NB4 (cell line): ENCODE results near the gene UQCR11.

Experiments
- MYC ChIP-seq: IDR thresholded peaks from 2 replicates; pipeline ENCODE4 v1.6.1; 2011; ENCODE audit warnings: low read depth, low read length
- POLR2A ChIP-seq: IDR thresholded peaks from 2 replicates; pipeline ENCODE4 v1.6.1; 2011; ENCODE audit warnings: mild to moderate bottlenecking; ENCODE audit not compliant: insufficient read length; ENCODE audit errors: extremely low read depth
- TF ChIP-seq, protein P1 (sequence below): IDR thresholded peaks from one replicate; pipeline ENCODE4 v1.5.1; 2012; ENCODE audit warnings: low read depth, low read length

DNA sequence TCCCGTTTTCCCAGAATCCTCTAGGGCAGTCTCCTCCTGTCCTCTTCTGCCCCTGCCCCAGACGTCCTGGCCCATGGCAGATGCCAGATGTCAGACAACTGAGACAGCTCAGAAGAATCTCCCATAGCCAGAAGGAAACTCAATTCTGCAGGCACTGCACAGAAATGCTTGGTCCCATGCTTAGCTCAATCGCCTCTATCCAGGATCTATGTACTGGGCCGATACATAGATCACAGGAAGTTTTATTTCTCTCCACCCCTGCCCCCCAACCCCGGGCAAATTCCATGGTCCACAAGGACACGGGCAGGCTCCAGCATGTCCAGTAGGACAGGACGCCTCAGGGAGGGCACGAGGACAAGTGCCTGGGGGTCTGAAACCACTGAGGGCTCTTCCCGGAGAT, 17.4 kb downstream of the UQCR11 start:
- TF ChIP-seq MYC (no peak), POLR2A (no peak)
- TF ChIP-seq, protein P1, sequence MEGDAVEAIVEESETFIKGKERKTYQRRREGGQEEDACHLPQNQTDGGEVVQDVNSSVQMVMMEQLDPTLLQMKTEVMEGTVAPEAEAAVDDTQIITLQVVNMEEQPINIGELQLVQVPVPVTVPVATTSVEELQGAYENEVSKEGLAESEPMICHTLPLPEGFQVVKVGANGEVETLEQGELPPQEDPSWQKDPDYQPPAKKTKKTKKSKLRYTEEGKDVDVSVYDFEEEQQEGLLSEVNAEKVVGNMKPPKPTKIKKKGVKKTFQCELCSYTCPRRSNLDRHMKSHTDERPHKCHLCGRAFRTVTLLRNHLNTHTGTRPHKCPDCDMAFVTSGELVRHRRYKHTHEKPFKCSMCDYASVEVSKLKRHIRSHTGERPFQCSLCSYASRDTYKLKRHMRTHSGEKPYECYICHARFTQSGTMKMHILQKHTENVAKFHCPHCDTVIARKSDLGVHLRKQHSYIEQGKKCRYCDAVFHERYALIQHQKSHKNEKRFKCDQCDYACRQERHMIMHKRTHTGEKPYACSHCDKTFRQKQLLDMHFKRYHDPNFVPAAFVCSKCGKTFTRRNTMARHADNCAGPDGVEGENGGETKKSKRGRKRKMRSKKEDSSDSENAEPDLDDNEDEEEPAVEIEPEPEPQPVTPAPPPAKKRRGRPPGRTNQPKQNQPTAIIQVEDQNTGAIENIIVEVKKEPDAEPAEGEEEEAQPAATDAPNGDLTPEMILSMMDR, result no peak
